ENCODE results near the gene LRG1. TPM values are rescaled to one million over a fixed set of nuclear protein-coding genes. Genes with fewer than 3 reads are reported as not detected.

Gene LRG1
- total and polyA plus RNA-seq, 9 of the 15 experiments (the other 6 are each of a cell fraction or from before 2014, with no cell fraction given): 1.5 to 11.9 (median 8.7) TPM

- ChIA-PET POLR2A (interaction anchor here (0.6 to 1.4 kb wide), 3 partner anchors 17 to 275 kb away, joined by 3 read pairs; partner anchors contain the start of gene YJU2), CTCF (ENCODE audit: low intra/inter-chr PET ratio) (interaction anchor here (0.6 to 2.1 kb wide), 5 partner anchors 114 to 281 kb away, joined by 3 to 9 read pairs (median 3); no protein-coding TSS in a partner anchor)
- Histone ChIP-seq H2AFZ (ENCODE audit: low read depth, low read length) (no peak overlapping the region), H3K4me3 (no peak overlapping the region), H3K9ac (ENCODE audit: insufficient read depth in 1 of 2, low read depth in 2 of 2, low read length in 2 of 2) (peak overlapping the region in 1 of 2 experiments; percentile 32; a peak in 1 of 4 replicates), H3K36me3 (ENCODE audit: control insufficient read depth, insufficient read depth, low read length) (no peaks in the 10 kb centered on the region), H3K9me3 (replicated peaks; ENCODE audit: control insufficient read depth, insufficient read depth, low read depth, low read length) (no peaks in the 10 kb centered on the region), H3K27me3 (ENCODE audit: control insufficient read depth in 2 of 2, insufficient read depth in 2 of 2, low read length in 2 of 2) (no peaks in the 10 kb centered on the region; a peak in 1 of 5 replicates), H3K4me1 (replicated peaks in 1 of 2; ENCODE audit: control insufficient read depth in 2 of 2, insufficient read depth in 2 of 2, low read length in 2 of 2) (peaks cover 0 to 39% of the 10 kb centered on the region in 2 experiments; a peak in 4 of 5 replicates), H3K79me2 (ENCODE audit: control insufficient read depth, insufficient read depth, low read length) (no peaks in the 10 kb centered on the region), H4K20me1 (replicated peaks; ENCODE audit: control insufficient read depth, insufficient read depth, low read length) (0 out of 2 replicates have a peak, but pooled peaks cover 3% of the 10 kb centered on the region), H3K9me1 (ENCODE audit: control insufficient read depth, insufficient read depth, low read length) (no peaks in the 10 kb centered on the region), H3K27ac (ENCODE audit: extremely low read depth, low read depth, low read length) (no peak overlapping the region), H3K4me2 (ENCODE audit: insufficient read depth, low read length) (no peak overlapping the region)
- TF ChIP-seq OTX1 (CRISPR knock-in tag; IDR thresholded peaks at IDR 0.05) (no peak), ZBTB7A (IDR thresholded peaks at IDR 0.05; ENCODE audit: borderline replicate concordance, control insufficient read depth, low read depth, low read length) (0 out of 2 replicates have a peak, but pooled peaks have one; percentile 25), ZNF586 (CRISPR knock-in tag; conservative IDR thresholded peaks at IDR 0.05) (no peak)
- in situ Hi-C loops (cut with MboI): no loop called here
- BruUV-seq (replicated peaks): no TSS peak
- FAIRE-seq (no peak), ATAC-seq (no peak), DNase-seq (ENCODE audit: extremely low read depth in 1 of 4, low spot score in 3 of 4) (no peak)
- 54% methylated on average over 15 of the region's 15 CpGs for WGBS (ENCODE audit: insufficient coverage, low coverage, missing lambda C conversion rate)
- intact Hi-C loops (cut with micrococcal nuclease): no loop called here
Observed at GRCh38 chr19:4522291-4523002, 17.4 kb downstream of the LRG1 start.

GRCh38 chr19:4521888-4522242, 18.0 kb downstream of the LRG1 start:
- FAIRE-seq: no peak
- Histone ChIP-seq H3K4me2 (ENCODE audit: insufficient read depth, low read length) (no peak overlapping the region), H4K20me1 (replicated peaks; ENCODE audit: control insufficient read depth, insufficient read depth, low read length) (0 out of 2 replicates have a peak, but pooled peaks cover 3% of the 10 kb centered on the region), H3K9me1 (ENCODE audit: control insufficient read depth, insufficient read depth, low read length) (no peaks in the 10 kb centered on the region), H3K36me3 (ENCODE audit: control insufficient read depth, insufficient read depth, low read length) (no peaks in the 10 kb centered on the region), H2AFZ (ENCODE audit: low read depth, low read length) (no peak overlapping the region), H3K9me3 (replicated peaks; ENCODE audit: control insufficient read depth, insufficient read depth, low read depth, low read length) (no peaks in the 10 kb centered on the region), H3K4me1 (replicated peaks in 1 of 2; ENCODE audit: control insufficient read depth in 2 of 2, insufficient read depth in 2 of 2, low read length in 2 of 2) (peaks cover 0 to 42% of the 10 kb centered on the region in 2 experiments; a peak in 2 of 5 replicates), H3K4me3 (no peak overlapping the region), H3K27ac (ENCODE audit: extremely low read depth, low read depth, low read length) (no peak overlapping the region), H3K27me3 (ENCODE audit: control insufficient read depth in 2 of 2, insufficient read depth in 2 of 2, low read length in 2 of 2) (no peaks in the 10 kb centered on the region; a peak in 1 of 5 replicates), H3K79me2 (ENCODE audit: control insufficient read depth, insufficient read depth, low read length) (no peaks in the 10 kb centered on the region), H3K9ac (ENCODE audit: insufficient read depth in 1 of 2, low read depth in 2 of 2, low read length in 2 of 2) (peak overlapping the region in 1 of 2 experiments; percentile 64; a peak in 2 of 4 replicates)
- ChIA-PET POLR2A (interaction anchor here (0.9 kb wide), 1 partner anchor 18 kb away, joined by 3 read pairs; no protein-coding TSS in a partner anchor), CTCF (ENCODE audit: low intra/inter-chr PET ratio) (interaction anchor here (0.6 to 2.1 kb wide), 2 partner anchors 114 to 250 kb away, joined by 3 to 9 read pairs; no protein-coding TSS in a partner anchor)
- in situ Hi-C loops (cut with MboI): no loop called here
- 24% methylated on average over 5 of the region's 5 CpGs for WGBS (ENCODE audit: insufficient coverage, low coverage, missing lambda C conversion rate)
- no peak for DNase-seq (ENCODE audit: extremely low read depth in 1 of 4, low spot score in 3 of 4)
- no TSS peak for BruUV-seq (replicated peaks)
- intact Hi-C loops (cut with micrococcal nuclease): no loop called here
- no peak for ATAC-seq
- TF ChIP-seq TCF7L2 (IDR thresholded peaks at IDR 0.05; ENCODE audit: low read depth, low read length) (no peak), PREB (CRISPR knock-in tag; IDR thresholded peaks at IDR 0.05) (no peak), ZNF77 (CRISPR knock-in tag; IDR thresholded peaks at IDR 0.05) (no peak), FOS (IDR thresholded peaks at IDR 0.05; ENCODE audit: extremely low read depth, insufficient read length) (no peak), ZBTB9 (CRISPR knock-in tag; IDR thresholded peaks at IDR 0.05) (no peak), ELF4 (CRISPR knock-in tag; IDR thresholded peaks at IDR 0.05) (no peak), ZNF639 (CRISPR knock-in tag; conservative IDR thresholded peaks at IDR 0.05 in 1 of 2, IDR thresholded peaks at IDR 0.05 in 1 of 2) (no peak)
